Posterior vena cava (tissue), 2 donors: Measurements from ENCODE around the gene PDIA3. TPM values are rescaled to one million over a fixed set of nuclear protein-coding genes. Genes with fewer than 3 reads are reported as not detected.
A peak's percentile ranks its signal among the peaks of the same experiment; 100 is the strongest.
"Not testable (repeated sequence)": the region's sequence is repeated elsewhere in the genome, so short reads cannot be mapped to it uniquely, and the experiment has no call there.

ENCODE experiments used
- DNase-seq: peaks from one replicate; pipeline ENCODE4 v3.0.0-alpha.2; 2020; ENCODE audit warnings: low spot score
- intact Hi-C, 2 donors: fragments of 100-400 bp; cut with DNase I; formaldehyde crosslinking; loops; one replicate each; pipeline versions ENCODE4 v1.14.1 to v1.14.2; 2022 to 2023
- long read RNA-seq, 2 donors: library from polyadenylated mRNA; unstranded; transcript quantifications; one replicate each; pipeline ENCODE4 v2.0.0, GENCODE V29; 2020 to 2021
- total RNA-seq, 2 donors: library from RNA; stranded (reverse); fragmentation: NEBNext Ultra II Directional; extraction: Animal tissue kit (Norgen Biotek cat#: 25700); gene quantifications; one replicate each; pipeline ENCODE4 v1.2.1, GENCODE V29; 2021
- donor health status: DM: yes; HTN: yes; CAD: no.
- donor health status: DM: yes; HTN: yes; CAD: no.

Gene PDIA3
- 100 to 1,000 TPM; 258 to 368 TPM for total RNA-seq
- long read RNA-seq, donor 1, transcript PDIA3-201 (13 exons, 3,727 nt): major isoform, 151 of 172 reads
- long read RNA-seq, donor 1, partial matches to known transcripts: 14 of 172 reads
- long read RNA-seq, donor 1, other reads (novel, unspliced or antisense): 7 of 172 reads
- long read RNA-seq, donor 2, transcript PDIA3-201 (13 exons, 3,727 nt): major isoform, 454 of 513 reads
- long read RNA-seq, donor 2, partial matches to known transcripts: 47 of 513 reads
- long read RNA-seq, donor 2, other reads (novel, unspliced or antisense): 12 of 513 reads

DNA sequence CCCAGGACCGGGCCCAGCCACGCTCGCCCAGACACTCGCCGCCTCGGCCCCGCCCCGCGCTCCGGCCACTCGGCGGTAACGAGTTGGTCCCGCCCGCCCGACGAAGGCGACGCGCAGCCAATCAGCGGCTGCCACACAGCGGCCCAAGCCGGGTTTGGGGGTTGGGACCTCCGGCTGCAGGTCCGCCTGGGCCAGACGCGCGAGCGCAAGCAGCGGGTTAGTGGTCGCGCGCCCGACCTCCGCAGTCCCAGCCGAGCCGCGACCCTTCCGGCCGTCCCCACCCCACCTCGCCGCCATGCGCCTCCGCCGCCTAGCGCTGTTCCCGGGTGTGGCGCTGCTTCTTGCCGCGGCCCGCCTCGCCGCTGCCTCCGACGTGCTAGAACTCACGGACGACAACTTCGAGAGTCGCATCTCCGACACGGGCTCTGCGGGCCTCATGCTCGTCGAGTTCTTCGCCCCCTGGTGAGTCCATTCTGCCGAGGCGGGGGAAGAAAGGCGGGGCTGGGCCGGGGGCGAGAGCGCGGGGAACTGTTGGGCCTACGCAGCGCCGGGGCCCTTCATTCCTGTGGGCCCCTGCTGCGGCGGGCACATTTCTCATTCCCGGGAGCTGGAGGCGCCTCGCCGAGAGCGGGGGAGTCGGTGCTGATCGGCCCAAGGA lies at the start of gene PDIA3:
Gene PDIA3 (plus strand): TSS at position 194 of the 658 bp plus-strand sequence. CDS start 102 bp downstream, at position 296.
- peak; percentile 98 for DNase-seq
- intact Hi-C loops: not testable (repeated sequence)

DNA sequence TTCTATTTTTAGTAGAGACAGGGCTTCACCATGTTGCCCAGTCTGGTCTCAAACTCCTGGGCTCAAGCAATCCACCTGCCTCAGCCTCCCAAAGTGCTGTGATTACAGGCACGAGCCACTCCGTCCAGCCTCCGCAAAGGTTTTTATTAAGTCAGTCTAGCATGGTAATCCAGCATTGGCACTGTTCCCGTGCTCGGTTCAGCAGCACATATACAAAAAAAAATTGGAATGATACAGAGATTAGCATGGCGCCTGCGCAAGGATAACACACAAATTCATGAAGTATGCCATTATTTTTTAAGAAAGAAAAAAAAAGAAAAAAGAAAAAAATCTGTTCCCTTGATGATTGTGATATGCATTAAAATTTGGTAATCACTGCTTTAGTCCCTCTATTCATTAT lies 44.1 kb upstream of the PDIA3 start:
- intact Hi-C loops: no loop called here
- DNase-seq: no peak

DNA sequence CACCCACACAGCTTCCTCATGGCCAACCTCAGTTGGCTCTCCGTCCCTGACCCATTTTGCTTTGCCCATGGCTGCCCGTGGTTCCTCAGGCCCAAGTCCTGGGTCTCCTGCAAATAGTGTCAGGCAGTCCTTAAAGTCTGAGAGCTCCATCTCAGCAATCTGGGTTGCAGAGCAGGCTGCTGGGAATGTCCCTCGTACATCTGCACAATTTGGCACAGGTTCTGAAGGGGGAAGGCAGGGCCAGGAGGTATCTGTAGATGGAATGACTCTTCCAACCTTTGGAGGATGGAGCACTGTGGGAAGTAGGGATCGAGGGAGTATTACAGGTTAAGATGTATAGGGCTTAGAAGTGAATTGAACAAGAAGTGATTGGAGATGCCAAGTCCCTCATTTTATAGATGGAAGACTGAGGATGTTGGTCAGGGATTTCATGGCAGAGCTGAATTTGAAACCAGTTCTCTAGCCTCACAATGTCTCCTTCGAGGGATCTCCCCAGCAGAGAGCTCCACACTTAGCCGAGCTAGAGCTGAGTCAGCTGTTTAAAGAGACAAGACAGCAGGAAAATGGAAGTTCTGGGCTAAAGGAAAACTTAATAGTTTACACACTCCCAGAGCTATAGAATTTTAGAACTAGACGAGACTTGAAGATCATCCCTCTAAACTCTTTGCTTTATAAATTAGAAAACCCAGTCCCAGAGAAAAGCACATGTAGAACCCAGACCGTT lies 43.4 kb upstream of the PDIA3 start:
- intact Hi-C loops: no loop called here
- no peak for DNase-seq

DNA sequence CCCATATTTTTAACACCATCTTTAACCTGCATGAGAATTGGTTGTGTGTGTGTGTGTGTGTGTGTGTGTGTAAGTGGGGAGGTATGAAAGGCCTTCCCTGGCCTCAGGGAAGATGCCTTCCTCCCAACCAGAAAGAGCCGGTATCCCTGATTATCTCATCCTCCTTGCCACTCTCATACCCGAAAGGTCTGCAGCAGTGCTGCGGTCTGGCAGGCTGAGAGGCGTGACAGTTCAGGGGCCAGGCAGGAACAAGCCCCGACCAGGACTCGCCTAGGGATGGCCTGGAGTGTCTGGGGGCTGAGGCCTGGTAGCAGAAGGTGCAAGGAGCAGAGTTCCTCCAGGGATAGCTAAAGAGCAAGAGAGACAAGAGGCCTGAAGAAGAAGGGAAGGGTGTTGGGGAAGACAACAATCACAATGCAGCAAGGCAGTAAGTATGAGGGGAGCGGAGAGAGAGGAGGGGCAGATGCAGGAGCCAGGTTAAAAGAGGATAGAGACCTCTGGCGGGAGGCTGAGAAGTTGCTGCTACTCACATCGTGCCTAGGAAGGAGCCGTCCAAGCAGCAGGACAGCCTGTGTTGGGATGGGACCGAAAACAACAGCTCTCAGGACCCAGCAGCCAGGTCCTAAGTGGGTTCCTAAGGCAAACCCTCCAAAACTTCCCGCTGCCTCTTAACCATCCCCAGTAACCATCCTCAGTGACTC lies 35.7 kb upstream of the PDIA3 start:
- DNase-seq, intact Hi-C loops: not testable (repeated sequence)

DNA sequence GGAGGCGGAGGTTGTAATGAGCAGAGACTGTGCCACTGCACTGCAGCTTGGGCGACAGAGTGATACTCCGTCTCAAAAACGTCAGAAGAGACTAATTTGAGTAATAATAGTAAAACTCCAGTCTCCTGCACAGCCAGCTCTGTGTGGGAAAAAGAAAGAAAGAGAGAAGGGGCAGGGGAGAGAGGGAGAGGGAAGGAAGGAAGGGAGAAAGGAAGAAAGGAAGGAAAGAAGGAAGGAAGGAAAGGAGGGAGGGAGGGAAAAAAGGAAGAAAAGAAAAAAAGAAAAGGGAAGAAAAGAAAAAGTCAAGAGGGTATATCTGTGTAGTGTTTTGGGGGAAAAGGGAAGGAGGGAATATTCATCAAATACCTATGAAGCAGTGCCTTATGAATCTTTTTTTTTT lies 23.1 kb upstream of the PDIA3 start:
- DNase-seq: no peak
- intact Hi-C loops: no loop called here

DNA sequence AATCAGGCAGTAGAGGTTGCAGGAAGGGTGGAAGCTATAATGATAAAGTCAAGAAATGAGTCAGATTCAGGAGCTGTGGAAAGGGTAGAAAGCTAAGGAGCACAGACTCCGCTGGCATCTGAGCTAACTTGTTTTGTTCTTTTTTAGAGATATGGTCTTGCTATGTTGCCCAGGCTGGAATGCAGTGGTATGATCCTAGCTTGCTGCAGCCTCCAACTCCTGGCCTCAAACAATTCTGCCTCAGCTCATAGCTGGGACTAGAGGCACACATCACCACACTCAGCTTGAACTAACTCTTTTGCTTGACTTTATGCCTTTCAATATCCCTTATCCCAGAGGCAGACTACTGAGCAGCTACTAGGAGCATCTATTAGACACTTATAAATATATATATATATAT lies 19.9 kb upstream of the PDIA3 start:
- DNase-seq, intact Hi-C loops: not testable (repeated sequence)

DNA sequence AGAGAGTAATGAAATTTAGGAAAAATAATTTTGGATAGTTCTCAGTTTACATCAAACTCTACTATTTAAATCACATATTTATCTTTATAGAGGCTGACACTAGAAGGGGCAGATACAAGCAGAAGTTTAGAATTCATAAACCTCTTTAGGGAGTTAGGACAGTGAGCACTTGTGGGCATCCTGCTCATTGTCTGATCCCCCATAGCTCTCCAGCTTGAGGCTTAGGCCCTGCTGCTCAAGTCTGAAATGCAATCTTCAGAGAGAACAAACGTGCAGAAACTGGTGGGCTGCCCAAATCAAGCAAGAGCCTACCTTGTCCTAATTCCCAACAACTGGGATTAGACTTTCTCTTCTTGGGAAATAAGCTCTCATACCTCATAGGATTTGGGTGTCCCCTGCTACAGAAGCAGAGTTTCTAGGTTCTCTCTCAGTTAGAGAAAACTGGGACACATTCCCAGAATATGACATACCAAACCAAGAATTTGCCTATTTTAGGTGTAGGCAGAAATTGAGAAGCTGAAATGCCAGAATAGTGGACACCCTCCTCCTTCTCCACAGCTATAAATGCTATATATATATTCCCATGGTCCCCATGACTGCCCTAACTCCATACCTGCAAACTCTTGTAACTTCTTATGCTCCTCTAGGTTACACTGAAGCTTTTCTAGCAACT lies 18.0 kb upstream of the PDIA3 start:
- intact Hi-C loops: not testable (repeated sequence)

DNA sequence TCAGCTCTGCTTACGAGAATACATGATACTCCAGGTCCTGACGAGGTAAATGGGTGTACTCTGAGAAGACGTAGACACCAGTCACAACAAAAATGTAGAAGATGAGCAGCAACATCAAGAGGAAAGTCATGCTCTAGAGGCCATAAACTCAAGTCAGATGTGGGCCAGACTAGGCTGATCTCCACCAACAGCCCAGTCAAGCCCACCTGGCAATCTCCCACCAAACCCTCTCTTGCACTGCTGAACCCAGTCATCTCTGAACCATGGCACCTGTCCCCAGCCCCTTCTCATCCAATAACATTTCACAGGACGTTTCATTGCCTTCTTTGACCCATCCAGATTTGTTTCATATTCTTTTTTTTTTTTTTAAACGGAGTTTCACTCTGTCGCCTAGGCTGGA lies 10.8 kb upstream of the PDIA3 start:
- no peak for DNase-seq
- intact Hi-C loops: no loop called here

More for the DNA sequence above, 18.0 kb upstream of the PDIA3 start:
- DNase-seq: not testable (repeated sequence)

DNA sequence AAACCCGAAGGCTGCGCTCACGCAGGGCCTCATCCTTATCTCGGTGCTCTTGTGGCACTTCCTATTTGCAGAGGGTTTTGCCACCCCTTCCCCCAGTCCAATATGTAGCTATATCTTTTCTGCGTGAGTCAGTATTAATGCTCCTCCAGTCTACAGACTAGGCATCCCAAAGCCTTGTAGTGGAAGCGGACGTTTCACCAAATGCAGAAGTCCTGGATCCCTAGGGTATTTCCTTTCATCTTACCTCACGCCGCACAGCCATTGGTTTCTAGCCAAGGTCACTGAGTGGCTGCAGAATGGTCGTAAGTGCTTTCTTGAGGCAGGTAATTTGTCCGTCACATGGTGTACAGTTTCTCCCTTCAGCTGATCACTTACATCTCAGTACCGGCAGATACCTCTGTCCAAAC lies 668 bp downstream of the PDIA3 start:
- intact Hi-C loops, DNase-seq: not testable (repeated sequence)

DNA sequence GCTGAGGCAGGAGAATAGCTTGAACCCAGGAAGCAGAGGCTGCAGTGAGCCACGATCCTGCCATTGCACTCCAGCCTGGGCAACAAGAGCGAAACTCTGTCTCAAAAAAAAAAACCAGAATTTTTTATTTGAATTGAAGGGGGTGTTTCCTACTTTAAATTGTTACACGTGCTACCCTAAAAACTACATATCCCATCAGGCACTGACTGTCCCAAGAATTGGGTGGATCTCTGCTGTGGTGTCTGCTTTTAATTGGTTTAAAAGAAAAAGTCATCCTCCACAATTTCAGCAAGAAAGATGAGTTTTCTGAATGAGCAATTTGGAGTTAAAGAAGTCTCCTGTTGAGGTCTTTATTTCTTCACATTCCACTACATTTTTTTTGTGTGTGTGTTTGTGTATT lies 2.1 kb downstream of the PDIA3 start:
- DNase-seq: no peak
- intact Hi-C loops: no loop called here

DNA sequence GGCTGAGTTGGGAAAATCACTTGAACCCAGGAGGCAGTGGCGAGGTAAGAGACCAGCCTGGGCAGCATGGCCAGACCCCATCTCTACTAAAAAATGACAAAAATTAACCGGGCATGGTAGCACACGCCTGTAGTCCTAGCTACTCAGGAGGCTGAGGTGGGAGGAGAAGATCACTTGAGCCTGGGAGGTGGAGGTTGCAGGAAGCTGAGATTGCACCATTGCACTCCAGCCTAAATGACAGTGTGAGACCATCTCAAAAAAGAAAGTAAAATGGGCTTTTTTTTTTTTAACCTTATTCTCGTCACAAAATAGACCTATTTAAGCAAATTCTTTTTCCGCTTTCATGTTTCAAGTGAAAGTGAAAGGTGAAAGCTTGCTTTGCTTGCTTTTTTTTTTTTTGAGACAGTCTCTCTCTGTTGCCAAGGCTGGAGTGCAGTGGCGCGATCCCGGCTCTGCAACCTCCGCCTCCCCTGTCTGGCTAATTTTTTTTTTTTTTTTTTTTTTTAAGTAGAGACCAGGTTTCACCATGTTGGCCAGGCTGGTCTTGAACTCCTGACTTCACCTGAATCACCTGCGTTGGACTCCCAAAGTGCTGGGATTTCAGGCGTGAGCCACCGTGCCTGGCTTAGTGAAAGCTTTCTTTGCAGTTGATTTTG lies 3.6 kb downstream of the PDIA3 start:
- DNase-seq: no peak

DNA sequence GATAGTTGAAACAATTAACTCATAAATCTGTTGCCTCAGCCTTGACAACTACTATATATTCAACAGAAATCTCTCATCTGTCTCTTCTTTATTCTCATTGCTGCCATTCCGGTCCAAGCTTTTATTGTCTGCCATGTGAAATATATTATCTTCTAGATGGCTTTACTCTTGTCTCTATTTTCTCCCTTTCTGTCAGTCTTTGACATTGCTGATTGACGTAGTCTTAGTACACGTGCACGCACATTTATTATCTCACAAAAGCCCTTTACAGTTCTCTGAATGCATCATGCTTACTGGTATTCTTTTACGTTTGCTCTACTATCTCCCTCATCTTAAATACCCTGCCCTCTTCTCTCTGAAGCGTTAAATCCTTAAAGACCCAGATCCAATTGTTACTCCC lies 5.6 kb downstream of the PDIA3 start:
- no peak for DNase-seq
- intact Hi-C loops: no loop called here

More for the DNA sequence above, 3.6 kb downstream of the PDIA3 start:
- intact Hi-C loops: no loop called here

DNA sequence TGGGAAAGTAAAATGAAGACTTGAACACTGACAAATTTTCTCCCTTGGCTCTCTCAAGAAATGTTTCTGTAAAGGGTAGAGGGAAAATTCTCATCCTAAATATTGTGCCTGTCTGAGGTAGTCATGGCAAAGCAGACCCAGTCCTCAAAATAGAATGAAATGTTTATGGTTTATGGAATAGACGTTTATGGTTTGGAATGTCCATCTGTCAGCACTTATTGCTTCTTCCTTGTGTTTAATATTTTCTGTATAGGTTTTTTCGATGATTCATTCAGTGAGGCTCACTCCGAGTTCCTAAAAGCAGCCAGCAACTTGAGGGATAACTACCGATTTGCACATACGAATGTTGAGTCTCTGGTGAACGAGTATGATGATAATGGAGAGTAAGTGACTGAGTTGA lies 16.6 kb downstream of the PDIA3 start:
- DNase-seq: no peak
- intact Hi-C loops: no loop called here

DNA sequence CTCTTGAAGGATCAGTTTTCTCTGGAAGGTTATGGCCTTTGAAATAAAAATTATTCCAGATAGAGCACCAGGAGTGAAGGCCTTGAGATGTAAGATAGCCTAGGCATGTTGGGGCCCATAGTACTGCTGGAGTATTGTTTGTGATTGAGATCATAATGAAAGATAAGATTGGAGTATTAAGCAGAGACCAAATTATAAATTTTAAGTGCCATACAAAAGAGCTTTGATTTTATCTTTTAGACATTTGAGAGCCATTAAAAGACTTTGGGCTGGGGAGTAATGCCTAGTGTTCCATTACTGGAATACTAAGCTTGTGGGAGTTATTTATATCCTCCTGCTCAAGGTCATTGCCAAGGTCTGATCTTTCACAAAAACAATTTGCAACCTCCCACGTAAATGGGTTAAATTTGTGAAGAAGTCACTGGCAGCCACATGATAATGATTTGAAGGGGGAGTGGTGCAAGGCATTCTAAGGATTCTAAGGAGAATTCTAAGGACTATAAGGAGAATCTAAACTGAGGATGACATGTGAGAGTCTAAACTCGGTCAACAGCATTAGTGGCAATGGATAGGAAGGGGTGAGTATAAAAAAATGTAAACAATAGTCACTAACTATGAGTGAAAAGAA lies 17.7 kb downstream of the PDIA3 start:
- intact Hi-C loops: no loop called here
- no peak for DNase-seq

DNA sequence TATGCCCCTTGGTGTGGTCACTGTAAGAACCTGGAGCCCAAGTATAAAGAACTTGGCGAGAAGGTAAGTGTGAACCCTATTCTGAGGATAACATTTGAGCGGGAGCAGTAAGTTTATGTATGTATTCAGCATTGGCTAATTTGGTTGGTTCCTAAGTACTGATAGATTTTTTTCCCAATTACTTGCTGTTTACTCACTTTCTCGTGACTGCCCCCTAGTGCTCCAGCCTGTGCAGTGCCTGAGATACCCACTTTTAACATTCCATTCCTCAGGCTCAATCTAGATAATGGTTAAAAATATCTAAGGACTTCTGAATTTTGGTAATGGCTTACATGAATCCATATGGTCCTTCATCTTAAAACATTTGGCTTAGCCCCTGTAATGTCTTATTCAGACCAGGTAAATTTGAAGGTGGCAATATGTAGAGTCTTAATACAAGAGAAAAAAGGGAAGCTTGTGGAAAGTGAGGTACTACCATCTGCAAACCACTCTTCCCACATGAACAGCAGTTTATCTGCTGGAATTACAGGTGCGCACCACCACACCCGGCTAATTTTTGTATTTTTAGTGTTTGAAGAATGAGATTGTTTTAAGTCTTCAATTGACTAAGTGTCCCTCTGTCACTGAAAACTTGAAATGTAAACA lies 23.5 kb downstream of the PDIA3 start:
- intact Hi-C loops: no loop called here

DNA sequence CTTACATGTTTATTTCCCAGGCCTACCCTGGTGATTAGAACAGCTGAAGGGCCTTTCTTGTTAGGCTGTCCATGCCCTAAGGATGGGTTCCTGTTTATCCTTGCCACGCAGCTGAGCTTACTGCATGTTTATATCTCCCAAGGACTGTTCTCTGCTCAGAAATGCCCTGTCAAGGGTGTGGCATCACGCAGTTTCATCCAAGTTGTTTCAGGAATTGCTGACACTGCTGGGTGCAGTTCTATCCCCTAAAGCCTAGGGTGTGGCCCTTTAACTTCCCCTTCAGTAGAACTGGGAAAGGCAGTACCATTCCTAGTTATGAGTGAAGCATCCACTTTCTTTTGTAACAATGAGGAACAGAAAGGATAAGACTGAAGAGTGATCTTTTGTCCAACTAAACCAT lies 25.6 kb downstream of the PDIA3 start:
- no peak for DNase-seq
- intact Hi-C loops: no loop called here

More for the DNA sequence above, 23.5 kb downstream of the PDIA3 start:
- DNase-seq: no peak

DNA sequence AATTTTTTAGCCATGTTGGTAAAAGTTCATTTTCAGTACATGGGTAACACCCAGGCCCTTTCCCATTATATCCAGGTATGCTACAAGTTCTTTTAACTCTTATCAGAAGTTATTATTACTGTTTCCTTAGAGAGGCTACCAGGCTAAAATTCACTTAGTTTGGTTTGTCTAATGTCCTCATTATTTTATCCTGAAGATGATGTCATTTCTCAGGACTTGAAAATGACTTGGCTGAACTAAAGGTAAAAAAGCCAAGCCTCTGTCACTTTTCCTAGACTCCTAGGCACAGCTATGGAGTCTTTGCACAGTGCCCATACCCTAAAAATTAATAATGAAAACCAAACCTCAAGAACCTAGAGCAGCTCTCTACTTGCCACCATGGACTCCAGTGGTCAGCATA lies 26.4 kb downstream of the PDIA3 start:
- intact Hi-C loops: no loop called here

DNA sequence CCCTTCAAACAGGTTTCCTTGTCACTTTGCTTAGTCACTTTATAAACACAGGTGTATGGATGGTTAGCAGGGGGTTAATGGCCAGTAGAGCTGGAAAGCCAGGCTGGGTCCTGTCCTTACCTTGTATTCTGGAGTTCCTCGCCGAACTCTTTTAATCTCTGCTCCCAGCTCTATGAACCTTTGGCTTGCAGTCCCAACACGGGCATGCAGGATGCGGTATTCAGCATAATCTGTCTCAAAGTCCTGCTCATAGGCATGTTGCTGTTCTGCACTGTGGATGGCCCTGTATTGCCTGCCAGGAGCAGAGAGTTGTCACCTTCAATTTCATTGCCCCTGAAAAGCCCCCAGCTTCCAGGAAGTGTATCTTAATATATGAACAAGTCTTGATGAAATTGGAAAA lies 27.8 kb downstream of the PDIA3 start:
- intact Hi-C loops: no loop called here
- no peak for DNase-seq

More for the DNA sequence above, 26.4 kb downstream of the PDIA3 start:
- DNase-seq: no peak
